Diencephalon (tissue), 1 donor: ENCODE measurements around the gene YBX2. TPM values are rescaled to one million over a fixed set of nuclear protein-coding genes. Genes with fewer than 3 reads are reported as not detected.

ENCODE experiments used
- total RNA-seq: library from RNA; depleted of rRNA; stranded (reverse); fragments of >200 nt; gene quantifications from one replicate; pipeline ENCODE4 v1.2.3, GENCODE V29; 2014

Gene YBX2
- total RNA-seq, result 1.4 TPM

DNA sequence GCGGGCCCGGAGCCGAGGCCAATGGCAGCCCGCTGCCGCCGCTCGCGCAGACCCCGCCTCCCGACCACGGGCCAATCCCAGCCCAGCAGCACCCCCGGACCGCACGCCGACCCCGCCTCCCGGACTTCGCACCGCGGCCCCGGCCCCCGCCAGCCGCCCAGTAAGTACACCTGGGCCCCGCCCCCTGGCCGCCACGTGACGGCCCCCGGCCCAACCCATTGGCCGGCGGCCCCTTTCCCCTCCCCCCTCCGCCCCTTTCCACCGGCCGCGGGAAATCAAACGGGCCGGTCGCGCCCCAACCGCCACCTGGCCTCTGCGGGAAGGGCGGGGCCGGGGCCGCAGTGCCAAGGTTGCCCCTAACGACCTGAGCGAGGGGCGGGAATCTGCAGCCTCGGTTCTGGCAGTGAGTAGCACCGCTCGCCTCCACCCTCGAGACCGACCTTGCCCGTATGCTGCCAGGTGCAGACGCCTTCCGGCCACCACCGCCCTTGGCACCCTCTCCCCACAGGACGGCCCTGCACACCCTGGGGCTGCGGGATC is at the start of gene YBX2:
Gene YBX2, minus strand, starts transcription at position 26 of the 540 bp plus-strand sequence. CDS start 139 bp downstream, outside the sequence.

DNA sequence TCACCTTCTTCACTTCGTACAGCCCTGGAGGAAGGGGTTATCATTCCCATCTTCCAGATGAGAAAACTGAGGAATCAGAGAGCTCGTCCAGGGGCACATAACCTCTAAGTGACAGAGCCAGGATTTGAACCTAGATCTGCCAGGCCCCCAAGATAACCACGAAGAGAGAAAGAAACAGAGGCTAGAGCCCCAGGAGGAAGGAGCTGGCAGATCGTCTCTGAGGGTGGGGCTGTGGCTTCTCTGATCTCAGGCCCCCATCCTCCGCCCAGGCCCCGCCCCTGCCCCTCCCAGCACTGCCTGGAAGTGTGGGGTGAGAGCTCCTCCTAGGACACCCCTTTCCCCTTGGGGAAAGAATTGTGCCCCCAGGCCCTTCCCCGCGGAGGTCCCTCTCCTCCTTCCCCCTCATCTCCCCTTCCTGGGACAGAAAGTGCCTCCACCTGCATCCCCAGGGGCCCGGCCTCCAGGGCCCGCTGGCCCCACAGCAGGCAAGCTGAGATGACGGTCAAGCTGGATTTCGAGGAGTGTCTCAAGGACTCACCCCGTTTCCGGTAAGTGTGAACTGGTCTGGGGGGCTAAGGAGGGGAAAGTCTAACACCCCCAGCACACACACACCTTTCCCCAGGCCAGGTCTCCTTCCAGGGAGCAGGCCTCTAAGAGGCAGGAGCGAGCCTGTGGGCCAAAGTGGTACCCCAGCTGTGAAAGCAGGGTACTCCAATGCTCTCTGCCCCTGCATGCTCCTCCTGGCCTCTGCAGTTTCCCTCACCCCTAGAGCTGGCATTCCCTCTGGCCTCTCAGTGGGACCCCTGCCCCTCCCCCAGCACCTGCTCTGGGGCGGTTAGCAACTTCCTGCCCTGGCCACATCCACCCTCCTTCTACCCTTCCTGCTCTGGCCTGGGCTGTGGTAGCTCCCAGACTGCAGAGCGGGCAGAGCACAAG is 42.1 kb upstream of the YBX2 start, which contains the start of gene ACAP1:
Gene ACAP1, plus strand, starts transcription at position 290 of the 936 bp plus-strand sequence. Its CDS starts 206 bp downstream, at position 496.

DNA sequence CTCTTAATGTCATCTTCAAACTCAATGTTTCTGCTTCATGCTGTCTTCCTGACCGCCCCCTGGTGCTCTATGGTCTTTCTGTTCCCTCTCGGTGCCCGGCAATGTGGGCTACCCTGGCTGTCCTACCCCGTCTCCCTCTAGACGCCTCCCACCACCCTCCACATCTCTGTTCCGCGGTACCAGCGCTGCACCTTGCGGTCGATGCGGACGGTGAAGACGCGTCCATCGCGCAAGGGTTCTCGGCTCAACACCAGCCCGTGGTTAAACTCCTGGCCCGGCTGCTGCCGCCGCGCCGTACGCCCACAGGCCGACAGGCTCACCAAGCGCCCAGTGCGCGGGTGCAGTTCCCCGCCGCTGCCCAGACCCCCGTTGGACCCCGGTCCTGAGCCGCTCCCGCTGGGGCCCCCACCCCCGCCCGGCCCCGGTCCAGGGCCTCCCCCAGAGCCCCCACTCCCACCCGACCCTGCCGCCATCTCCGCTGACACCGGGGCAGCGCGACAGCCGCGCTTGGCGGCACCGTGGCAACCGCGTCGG is 34.5 kb upstream of the YBX2 start, which contains the start of gene NEURL4:
Gene NEURL4, minus strand, starts transcription at position 496 of the 534 bp plus-strand sequence. Its CDS starts 23 bp downstream, at position 473.

DNA sequence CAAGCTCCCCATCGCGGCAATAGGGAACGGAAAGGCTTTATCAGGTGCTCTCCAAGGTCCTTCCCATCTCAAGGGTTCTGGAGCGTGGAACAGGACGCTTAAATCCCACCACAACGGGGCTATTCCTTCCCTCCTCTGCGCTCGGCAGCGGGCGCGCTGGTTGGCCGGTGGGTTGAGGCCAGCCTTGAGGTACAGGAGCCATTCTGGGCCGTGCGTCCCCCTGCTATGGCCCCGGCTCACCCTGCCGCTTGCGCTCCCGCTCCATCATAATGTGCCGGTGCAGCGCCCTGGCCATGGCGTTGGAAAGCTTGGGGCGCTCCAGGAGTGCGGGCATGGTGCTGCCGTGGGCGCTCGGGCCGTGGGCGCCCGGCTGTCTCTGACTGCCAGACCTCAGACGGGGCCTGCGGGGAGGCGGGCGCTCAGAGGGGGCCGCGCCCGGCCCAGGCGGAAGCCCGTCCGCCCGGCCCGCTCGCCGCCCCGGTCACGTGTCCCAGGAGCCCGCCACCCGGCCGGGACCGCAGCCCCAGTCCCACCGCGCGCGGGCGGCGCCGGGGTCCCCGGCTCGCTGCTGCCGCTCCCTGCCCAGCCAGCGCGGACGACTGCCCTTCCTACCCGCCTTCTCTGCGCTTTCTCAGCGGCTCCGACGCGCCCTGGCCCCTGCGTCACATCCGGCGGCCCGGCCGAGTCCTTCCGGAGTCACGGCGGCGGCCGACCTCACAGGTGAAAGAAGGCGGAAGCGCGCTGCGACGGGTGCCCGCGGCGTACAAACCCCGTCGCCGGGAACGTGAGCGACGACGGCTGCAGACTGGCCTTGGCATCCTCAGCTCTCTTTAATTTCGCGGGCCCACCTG is 20.5 kb upstream of the YBX2 start, which contains the start of gene GPS2:
Gene GPS2, minus strand, starts transcription at position 642 of the 851 bp plus-strand sequence. Its CDS starts 308 bp downstream, at position 334.

DNA sequence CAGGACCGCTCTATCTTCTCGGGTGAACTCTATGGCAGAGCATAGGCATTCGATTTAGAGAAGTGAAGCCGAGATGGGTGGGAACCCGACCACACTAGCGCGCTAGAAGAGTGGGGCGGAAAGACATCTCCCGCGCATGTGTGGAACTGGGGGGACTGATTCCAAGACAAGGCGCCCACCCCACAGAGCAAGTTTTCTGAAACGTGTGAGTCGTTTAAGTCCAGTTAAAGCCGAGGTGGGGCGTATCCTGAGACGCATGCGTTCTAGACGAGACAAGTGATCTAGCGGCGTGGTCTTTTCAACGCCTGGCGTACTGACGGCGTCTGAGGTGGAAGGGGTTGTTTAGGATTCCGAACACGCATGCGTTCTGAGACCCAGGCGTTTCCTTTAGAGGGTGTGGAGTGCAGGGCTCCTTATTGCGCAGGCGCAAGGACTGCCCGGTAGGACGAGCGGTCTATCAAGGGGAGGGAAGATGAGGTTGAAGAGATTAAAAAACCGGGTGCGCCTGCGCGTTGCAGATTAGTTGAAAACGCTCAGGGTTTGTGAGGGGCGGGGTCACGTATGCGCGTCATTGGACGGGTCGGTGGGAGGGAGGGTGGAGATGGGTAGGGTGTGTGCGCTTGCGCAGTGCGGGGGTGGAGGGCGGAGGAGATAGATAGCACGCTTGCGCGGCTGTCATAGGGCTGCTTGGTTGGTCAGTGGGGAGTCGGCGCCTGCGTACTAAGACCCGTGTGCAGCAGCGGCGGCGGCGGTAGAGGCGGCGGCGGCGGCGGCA is 12.7 kb upstream of the YBX2 start, which contains the start of gene EIF5A:
Gene EIF5A, plus strand, starts transcription at position 718 of the 775 bp plus-strand sequence. CDS start 2,008 bp downstream, outside the sequence.

DNA sequence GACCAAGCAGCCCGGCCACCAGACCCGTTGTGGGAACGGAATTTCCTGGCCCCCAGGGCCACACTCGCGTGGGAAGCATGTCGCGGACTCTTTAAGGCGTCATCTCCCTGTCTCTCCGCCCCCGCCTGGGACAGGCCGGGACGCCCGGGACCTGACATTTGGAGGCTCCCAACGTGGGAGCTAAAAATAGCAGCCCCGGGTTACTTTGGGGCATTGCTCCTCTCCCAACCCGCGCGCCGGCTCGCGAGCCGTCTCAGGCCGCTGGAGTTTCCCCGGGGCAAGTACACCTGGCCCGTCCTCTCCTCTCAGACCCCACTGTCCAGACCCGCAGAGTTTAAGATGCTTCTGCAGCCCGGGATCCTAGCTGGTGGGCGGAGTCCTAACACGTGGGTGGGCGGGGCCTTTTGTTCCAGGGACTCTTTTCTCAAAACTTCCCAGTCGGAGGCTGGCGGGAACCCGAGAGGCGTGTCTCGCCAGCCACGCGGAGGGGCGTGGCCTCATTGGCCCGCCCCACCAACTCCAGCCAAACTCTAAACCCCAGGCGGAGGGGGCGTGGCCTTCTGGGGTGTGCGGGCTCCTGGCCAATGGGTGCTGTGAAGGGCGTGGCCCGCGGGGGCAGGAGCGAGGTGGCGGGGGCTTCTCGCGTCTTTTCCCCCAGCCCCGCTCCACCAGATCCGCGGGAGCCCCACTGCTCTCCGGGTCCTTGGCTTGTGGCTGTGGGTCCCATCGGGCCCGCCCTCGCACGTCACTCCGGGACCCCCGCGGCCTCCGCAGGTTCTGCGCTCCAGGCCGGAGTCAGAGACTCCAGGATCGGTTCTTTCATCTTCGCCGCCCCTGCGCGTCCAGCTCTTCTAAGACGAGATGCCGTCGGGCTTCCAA is 13.1 kb downstream of the YBX2 start, which contains the start of gene SLC2A4:
Gene SLC2A4, plus strand, starts transcription at position 645 of the 879 bp plus-strand sequence. Its CDS starts 217 bp downstream, at position 862.

DNA sequence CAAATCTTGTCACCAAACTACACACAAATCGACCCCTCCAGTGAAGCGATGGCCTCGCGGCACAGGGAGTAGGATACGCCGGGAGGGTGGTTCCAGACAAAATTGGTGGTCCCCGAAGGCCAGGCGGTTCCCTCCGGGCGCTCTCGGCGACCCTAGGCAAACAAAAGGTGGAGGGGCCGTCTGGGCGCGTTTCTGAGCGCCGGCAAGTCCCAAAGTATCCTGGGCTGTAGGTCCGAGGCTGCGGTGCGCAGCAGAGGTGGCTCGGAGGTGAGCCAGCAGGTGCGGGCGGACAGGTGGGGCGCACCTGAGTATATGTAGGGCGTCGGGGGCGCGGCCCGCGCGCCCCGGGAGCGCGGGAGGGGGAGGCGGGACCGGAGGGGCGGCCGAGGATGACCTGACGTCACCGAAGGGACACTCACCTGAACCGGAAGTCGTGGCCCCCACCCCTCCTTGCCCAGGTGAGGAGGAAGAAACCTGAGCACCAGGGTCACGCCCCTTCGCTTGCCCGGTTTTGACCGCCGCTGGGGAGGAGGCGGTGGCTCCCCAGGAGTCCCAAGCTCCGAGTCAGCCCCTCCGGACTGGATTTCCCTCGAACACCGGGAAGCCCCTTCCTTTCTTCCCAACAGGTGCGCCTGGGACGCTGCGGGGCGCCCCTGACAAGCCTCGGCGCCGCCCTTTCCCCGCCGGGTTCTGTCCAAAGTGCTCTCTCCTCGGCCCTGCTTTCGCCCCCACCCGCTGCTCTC is 32.1 kb downstream of the YBX2 start, which contains the start of gene CLDN7:
Gene CLDN7, minus strand, starts transcription at position 287 of the 743 bp plus-strand sequence. CDS start 435 bp downstream, outside the sequence.

DNA sequence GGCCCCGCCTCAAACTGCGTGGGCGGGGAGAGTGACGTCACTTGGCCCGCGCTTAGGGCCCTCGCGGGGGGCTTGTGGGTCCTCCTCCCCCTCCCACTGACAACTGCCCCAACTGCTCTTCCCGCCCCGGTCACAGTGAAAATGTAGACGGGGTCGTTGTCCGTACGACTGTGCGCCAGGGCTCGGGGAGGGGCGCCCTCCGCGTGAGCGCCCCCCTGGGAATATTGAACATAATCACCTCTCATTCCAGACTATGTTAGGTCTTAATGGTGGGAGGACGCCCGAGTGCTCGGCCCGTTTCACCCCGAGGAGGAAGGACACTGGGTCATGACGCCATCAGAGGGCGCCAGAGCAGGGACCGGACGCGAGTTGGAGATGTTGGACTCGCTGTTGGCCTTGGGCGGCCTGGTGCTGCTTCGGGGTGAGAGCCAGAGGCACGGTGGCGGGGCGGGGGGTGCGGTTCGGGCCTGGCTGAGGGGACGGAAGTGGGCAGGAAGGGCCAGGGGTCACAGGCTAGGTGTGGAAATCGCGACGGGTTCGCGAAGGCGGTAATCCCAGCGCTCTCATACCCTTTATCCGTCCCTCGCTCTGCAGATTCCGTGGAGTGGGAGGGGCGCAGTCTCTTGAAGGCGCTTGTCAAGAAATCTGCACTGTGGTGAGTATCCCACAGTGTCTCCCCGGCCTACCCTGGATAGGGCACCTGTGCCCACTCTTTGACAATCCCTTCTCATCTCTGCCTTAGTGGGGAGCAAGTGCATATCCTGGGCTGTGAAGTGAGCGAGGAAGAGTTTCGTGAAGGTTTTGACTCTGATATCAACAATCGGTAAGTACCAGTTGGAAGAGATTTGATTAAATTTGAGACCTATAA is 42.0 kb downstream of the YBX2 start, which contains the start of gene ELP5:
Gene ELP5, plus strand, starts transcription at position 40 of the 868 bp plus-strand sequence. Its CDS starts 336 bp downstream, at position 376.

DNA sequence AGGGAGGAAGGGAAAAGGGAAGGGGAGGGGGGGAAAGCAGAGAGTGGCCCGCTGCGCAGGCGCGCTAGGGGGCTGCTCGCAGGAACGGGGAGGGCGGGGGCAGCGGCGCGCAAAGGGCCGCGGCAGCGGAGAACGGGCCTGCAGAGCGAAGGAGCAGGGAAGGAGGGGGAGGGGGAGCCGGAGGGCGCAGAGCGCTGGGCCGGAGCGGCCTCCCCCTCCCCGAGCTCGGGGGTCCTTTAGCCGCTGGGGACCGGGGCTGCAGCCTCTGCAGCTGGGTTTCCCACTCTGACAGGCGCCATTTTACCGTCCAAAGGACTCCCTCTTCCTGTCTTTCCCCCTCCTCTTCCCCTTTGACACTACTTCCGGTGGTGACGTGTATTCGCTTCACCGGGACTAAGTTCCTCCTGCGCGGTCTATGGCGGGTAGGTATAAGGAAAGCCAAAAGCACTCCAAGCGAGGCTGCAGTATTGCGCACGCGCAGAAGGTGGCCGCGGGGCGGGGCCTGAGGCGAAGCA is 42.7 kb downstream of the YBX2 start, which contains the start of gene CTDNEP1:
Gene CTDNEP1, minus strand, starts transcription at position 74 of the 515 bp plus-strand sequence. CDS start 438 bp downstream, outside the sequence.

DNA sequence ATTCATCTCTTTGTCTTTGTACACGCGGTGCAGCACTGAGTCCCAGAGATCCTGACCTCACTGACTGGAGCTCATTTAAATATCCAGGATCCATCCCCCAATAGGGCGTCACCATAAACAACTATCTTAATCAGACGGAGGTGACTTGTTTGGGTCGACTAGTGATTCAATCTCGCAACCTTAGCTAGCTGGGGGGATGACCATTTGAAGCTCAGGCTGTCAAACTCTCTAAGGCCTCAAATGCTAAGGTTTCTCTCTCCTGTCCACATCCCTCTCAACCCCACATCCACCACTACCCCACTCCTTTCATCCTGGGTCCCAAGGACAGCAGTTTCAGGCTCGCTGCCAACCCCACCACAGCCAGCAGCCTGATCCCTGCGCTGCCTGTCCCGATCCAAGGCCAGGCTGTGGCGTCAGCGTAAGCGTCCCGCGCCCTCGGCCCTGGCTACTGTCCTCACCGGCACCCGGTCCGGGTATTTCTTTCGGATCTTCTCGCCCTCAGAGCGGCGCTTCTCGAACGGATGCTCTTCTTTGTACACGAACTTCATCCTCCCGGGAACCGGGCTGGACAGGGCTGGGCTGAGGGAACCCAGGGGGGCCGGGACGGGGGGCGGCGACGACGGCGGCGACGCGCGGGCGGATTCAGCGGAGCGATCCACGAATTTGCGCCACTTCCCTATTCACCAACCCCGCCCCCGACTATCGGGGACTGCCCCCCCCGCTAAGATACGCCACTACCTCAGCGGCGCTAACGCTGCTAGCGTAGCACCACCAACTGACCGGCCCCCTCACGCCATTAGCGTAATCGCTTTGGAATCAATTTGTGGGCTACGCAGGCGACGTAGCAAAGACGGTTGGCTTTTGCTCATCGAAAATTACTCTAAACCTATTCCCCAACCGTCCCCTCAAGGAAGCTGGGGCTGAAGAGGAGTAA is 52.4 kb downstream of the YBX2 start, which contains the start of gene GABARAP:
Gene GABARAP, minus strand, starts transcription at position 667 of the 934 bp plus-strand sequence. Its CDS starts 119 bp downstream, at position 548.

DNA sequence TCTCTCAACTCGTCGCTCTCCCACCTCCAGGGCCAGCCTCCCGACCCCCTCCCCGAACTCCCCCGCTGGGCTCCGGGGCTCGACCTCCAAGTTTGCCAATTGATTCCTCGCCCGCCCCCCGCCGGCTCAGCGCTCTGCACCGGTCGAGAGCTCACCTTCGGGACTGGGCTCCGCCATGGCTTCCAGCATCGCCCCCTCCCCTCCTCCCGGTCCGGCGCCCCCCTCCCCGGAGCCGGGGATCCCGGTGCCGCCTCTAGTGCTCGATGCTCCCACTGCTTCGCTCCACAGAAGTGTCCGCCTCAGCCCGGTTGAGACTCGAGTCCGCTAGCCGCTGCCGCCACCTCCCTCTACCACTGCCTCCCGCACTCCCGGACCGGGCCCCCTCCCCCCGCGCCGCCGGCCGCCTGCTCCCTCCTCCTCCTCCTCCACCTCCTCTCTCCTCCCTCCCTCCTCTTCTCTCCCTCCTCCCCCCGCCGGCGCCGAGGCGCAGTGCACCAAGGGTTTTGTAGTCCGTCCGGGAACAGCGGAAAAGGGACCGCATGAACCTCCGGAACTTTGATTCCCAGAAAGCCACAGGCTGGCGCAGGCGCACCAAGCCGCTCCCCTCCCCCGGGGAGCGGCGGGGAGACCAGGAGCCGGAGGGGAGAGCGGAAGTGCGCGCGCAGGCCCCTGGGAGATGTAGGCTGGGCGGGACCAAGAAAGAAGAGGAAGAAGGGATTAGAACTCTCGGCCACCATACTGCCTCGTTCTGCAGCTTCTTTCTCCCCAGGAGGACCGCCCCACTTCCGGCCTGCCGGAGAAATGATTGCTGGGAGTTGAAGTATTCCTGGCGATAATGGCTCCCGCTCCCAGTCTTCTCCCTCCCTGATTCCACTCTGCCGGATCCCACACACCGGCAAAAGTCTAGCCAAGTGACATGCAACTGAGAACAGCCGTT is 55.1 kb downstream of the YBX2 start, which contains the start of gene PHF23:
Gene PHF23, minus strand, starts transcription at position 367 of the 937 bp plus-strand sequence. Its CDS starts 178 bp downstream, at position 189.

